SK-N-SH treated with all-trans-retinoic acid at 6 μM for 48 hours (cell line): ENCODE data around the gene IFI27L2.

ENCODE experiments used
- ATAC-seq: fragments of 200-7000 bp; cut with Tn5 transposase; 3 replicates; pipeline ENCODE4 v1.9.1; 2020; ENCODE audit warnings: mild to moderate bottlenecking, moderate library complexity
- BACH2 ChIP-seq: fragments of 250-450 bp; sonication (Bioruptor Pico); IDR thresholded peaks from 2 replicates; pipeline ENCODE4 v1.9.0; 2021; ENCODE audit warnings: mild to moderate bottlenecking, borderline replicate concordance
- CREB5 ChIP-seq: fragments of 250-450 bp; sonication (Bioruptor Pico); IDR thresholded peaks from 2 replicates; pipeline ENCODE4 v1.5.1; 2020; ENCODE audit warnings: low read depth, mild to moderate bottlenecking, moderate library complexity
- CSDC2 ChIP-seq: fragments of 250-450 bp; sonication (Bioruptor Pico); IDR thresholded peaks from 2 replicates; pipeline ENCODE4 v1.5.0; 2020; ENCODE audit warnings: mild to moderate bottlenecking, moderate library complexity
- CSRNP3 ChIP-seq: fragments of 250-450 bp; sonication (Bioruptor Pico); IDR thresholded peaks from 2 replicates; pipeline ENCODE4 v1.5.1; 2021; ENCODE audit warnings: mild to moderate bottlenecking, moderate library complexity
- ESRRG ChIP-seq: fragments of 250-450 bp; sonication (Bioruptor Pico); IDR thresholded peaks from 2 replicates; pipeline ENCODE4 v1.6.1; 2021; ENCODE audit warnings: mild to moderate bottlenecking
- GLIS3 ChIP-seq: fragments of 250-450 bp; sonication (Bioruptor Pico); IDR thresholded peaks from 2 replicates; pipeline ENCODE4 v1.5.0; 2020; ENCODE audit warnings: mild to moderate bottlenecking, moderate library complexity
- ISL1 ChIP-seq: fragments of 250-450 bp; sonication (Bioruptor Pico); IDR thresholded peaks from 2 replicates; pipeline ENCODE4 v2.1.2; 2022; ENCODE audit warnings: mild to moderate bottlenecking, moderate library complexity
- OSR1 ChIP-seq: fragments of 250-450 bp; sonication (Bioruptor Pico); IDR thresholded peaks from 2 replicates; pipeline ENCODE4 v1.8.0; 2022; ENCODE audit warnings: moderate library complexity, mild to moderate bottlenecking, inconsistent platforms
- PATZ1 ChIP-seq: fragments of 250-450 bp; sonication (Bioruptor Pico); IDR thresholded peaks from 2 replicates; pipeline ENCODE4 v1.8.0; 2020; ENCODE audit warnings: mild to moderate bottlenecking, moderate library complexity, borderline replicate concordance
- POU6F1 ChIP-seq: fragments of 250-450 bp; sonication (Bioruptor Pico); IDR thresholded peaks from 2 replicates; pipeline ENCODE4 v1.8.0; 2021; ENCODE audit warnings: low read depth, mild to moderate bottlenecking, moderate library complexity, borderline replicate concordance
- PPARA ChIP-seq: fragments of 250-450 bp; sonication (Bioruptor Pico); IDR thresholded peaks from 2 replicates; pipeline ENCODE4 v1.5.0; 2020; ENCODE audit warnings: mild to moderate bottlenecking, borderline replicate concordance
- RARB ChIP-seq: fragments of 250-450 bp; sonication (Bioruptor Pico); IDR thresholded peaks from 2 replicates; pipeline ENCODE4 v1.8.0; 2021; ENCODE audit warnings: mild to moderate bottlenecking, moderate library complexity
- SNAI2 ChIP-seq: fragments of 250-450 bp; sonication (Bioruptor Pico); IDR thresholded peaks from 2 replicates; pipeline ENCODE4 v1.5.0; 2020; ENCODE audit warnings: mild to moderate bottlenecking, moderate library complexity
- TCF4 ChIP-seq: fragments of 250-450 bp; sonication (Bioruptor Pico); IDR thresholded peaks from 2 replicates; pipeline ENCODE4 v1.8.0; 2021; ENCODE audit warnings: mild to moderate bottlenecking, moderate library complexity, borderline replicate concordance
- TOX ChIP-seq: fragments of 250-450 bp; sonication (Bioruptor Pico); IDR thresholded peaks from 2 replicates; pipeline ENCODE4 v1.8.0; 2021; ENCODE audit warnings: mild to moderate bottlenecking, moderate library complexity, borderline replicate concordance
- TSHZ2 ChIP-seq: fragments of 250-450 bp; sonication (Bioruptor Pico); IDR thresholded peaks from 2 replicates; pipeline ENCODE4 v1.5.0; 2020; ENCODE audit warnings: mild to moderate bottlenecking, moderate library complexity
- ZC3H10 ChIP-seq: fragments of 250-450 bp; sonication (Bioruptor Pico); IDR thresholded peaks from 2 replicates; pipeline ENCODE4 v1.5.1; 2021; ENCODE audit warnings: mild to moderate bottlenecking, moderate library complexity
- ZFP30 ChIP-seq: fragments of 450-650 bp; formaldehyde crosslinking; IDR thresholded peaks from 2 replicates; pipeline ENCODE4 v1.5.0; 2022; ENCODE audit warnings: mild to moderate bottlenecking, moderate library complexity
- ZNF565 ChIP-seq: fragments of 450-650 bp; formaldehyde crosslinking; conservative IDR thresholded peaks from 2 replicates; pipeline ENCODE4 v1.5.0; 2020; ENCODE audit warnings: low read depth, mild to moderate bottlenecking, moderate library complexity
- ZNF70 ChIP-seq: fragments of 450-650 bp; formaldehyde crosslinking; IDR thresholded peaks from 2 replicates; pipeline ENCODE4 v1.5.0; 2020; ENCODE audit warnings: mild to moderate bottlenecking, moderate library complexity
- ZNF8 ChIP-seq: fragments of 450-650 bp; formaldehyde crosslinking; IDR thresholded peaks from 2 replicates; pipeline ENCODE4 v1.5.0; 2020; ENCODE audit warnings: mild to moderate bottlenecking, moderate library complexity

The IFI27L2 gene

GRCh38 chr14:94164685-94165431, 35.5 kb upstream of the IFI27L2 start:
- no peak for ATAC-seq
- no peak for TF ChIP-seq RARB (CRISPR knock-in tag)
- no peak for TF ChIP-seq PATZ1 (CRISPR knock-in tag)
- TF ChIP-seq ESRRG (CRISPR knock-in tag): no peak
- TF ChIP-seq SNAI2 (CRISPR knock-in tag): no peak
- no peak for TF ChIP-seq ZC3H10 (CRISPR knock-in tag)
- TF ChIP-seq TOX (CRISPR knock-in tag): no peak
- TF ChIP-seq GLIS3 (CRISPR knock-in tag): no peak
- TF ChIP-seq PPARA: no peak
- TF ChIP-seq ZNF8 (CRISPR knock-in tag): no peak
- no peak for TF ChIP-seq ISL1
- no peak for TF ChIP-seq ZNF565 (CRISPR knock-in tag)
- TF ChIP-seq TCF4 (CRISPR knock-in tag): no peak

- ATAC-seq: no peak
- TF ChIP-seq ZNF8 (CRISPR knock-in tag) (no peak), ZC3H10 (CRISPR knock-in tag) (no peak), CSRNP3 (CRISPR knock-in tag) (no peak), GLIS3 (CRISPR knock-in tag) (no peak), CSDC2 (CRISPR knock-in tag) (no peak), SNAI2 (CRISPR knock-in tag) (no peak), PPARA (no peak), OSR1 (CRISPR knock-in tag) (no peak), ZNF70 (no peak)
Measured at GRCh38 chr14:94163796-94164195, 34.4 kb upstream of the IFI27L2 start.

- ATAC-seq: no peak
- no peak for TF ChIP-seq TOX (CRISPR knock-in tag)
- TF ChIP-seq CSDC2 (CRISPR knock-in tag): no peak
- no peak for TF ChIP-seq ZFP30 (CRISPR knock-in tag)
- no peak for TF ChIP-seq ZNF70
- TF ChIP-seq CREB5 (CRISPR knock-in tag): no peak
- TF ChIP-seq ZC3H10 (CRISPR knock-in tag): no peak
- no peak for TF ChIP-seq OSR1 (CRISPR knock-in tag)
- TF ChIP-seq ZNF565 (CRISPR knock-in tag): no peak
- no peak for TF ChIP-seq BACH2 (CRISPR knock-in tag)
- TF ChIP-seq, all 23 proteins: peak for 0
Measured at GRCh38 chr14:94162466-94162865, 33.1 kb upstream of the IFI27L2 start.

- no peak for TF ChIP-seq ISL1
- TF ChIP-seq ZNF70: no peak
- no peak for TF ChIP-seq ZC3H10 (CRISPR knock-in tag)
- TF ChIP-seq ZNF8 (CRISPR knock-in tag): no peak
- no peak for TF ChIP-seq CREB5 (CRISPR knock-in tag)
- TF ChIP-seq CSRNP3 (CRISPR knock-in tag): no peak
- TF ChIP-seq POU6F1 (CRISPR knock-in tag): no peak
- no peak for TF ChIP-seq PPARA
- no peak for TF ChIP-seq TSHZ2 (CRISPR knock-in tag)
- TF ChIP-seq SNAI2 (CRISPR knock-in tag): no peak
- TF ChIP-seq CSDC2 (CRISPR knock-in tag): no peak
- TF ChIP-seq TCF4 (CRISPR knock-in tag): no peak
- TF ChIP-seq TOX (CRISPR knock-in tag): no peak
- no peak for TF ChIP-seq GLIS3 (CRISPR knock-in tag)
- no peak for TF ChIP-seq OSR1 (CRISPR knock-in tag)
- peak; percentile 34; the same call in 2 of the 3 replicates for ATAC-seq
Measured at GRCh38 chr14:94161981-94162380, 32.6 kb upstream of the IFI27L2 start.
